IPS-18a (cell line): ENCODE measurements around the gene SMIM14.
"Not testable (repeated sequence)": the region's sequence is repeated elsewhere in the genome, so short reads cannot be mapped to it uniquely, and the experiment has no call there.

Experiments used
- H3K27ac ChIP-seq: one replicate; pipeline ENCODE4 v1.5.1; 2013; ENCODE audit warnings: low read length
- H3K27me3 ChIP-seq: one replicate; pipeline ENCODE4 v1.6.1; 2013; ENCODE audit warnings: mild to moderate bottlenecking, low read length; ENCODE audit not compliant: control insufficient read depth, insufficient read depth
- H3K36me3 ChIP-seq: one replicate; pipeline ENCODE4 v1.6.1; 2013; ENCODE audit warnings: low read depth, low read length; ENCODE audit not compliant: control insufficient read depth
- H3K4me1 ChIP-seq: one replicate; pipeline ENCODE4 v1.6.1; 2013; ENCODE audit warnings: low read depth, low read length; ENCODE audit not compliant: control insufficient read depth
- H3K4me3 ChIP-seq: one replicate; pipeline ENCODE4 v1.5.1; 2013; ENCODE audit warnings: low read length
- H3K9ac ChIP-seq: one replicate; pipeline ENCODE4 v1.6.1; 2013; ENCODE audit warnings: mild to moderate bottlenecking, low read length, moderate library complexity
- H3K9me3 ChIP-seq: one replicate; pipeline ENCODE4 v1.6.1; 2013; ENCODE audit warnings: low read depth, low read length; ENCODE audit not compliant: control insufficient read depth

SMIM14 gene

DNA sequence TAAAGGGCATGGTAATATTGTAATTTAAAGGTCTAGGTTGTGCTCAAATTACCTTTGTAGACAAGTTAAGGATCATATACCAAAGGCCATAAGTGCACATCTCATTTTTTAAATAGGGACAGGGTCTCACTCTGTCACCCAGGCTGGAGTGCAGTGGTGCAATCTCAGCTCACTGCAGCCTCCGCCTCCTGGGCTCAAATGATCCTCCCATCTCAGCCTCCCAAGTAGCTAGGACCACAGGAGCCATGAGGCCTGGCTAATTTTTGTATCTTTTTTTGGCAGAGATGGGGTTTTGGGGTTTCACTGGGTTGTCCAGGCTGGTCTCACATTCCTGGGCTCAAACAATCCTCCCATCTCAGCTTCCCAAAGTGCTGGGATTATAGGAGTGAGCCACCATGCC is 124.4 kb downstream of the SMIM14 start:
- not testable (repeated sequence) for H3K27ac ChIP-seq, H3K4me3 ChIP-seq, H3K27me3 ChIP-seq, H3K4me1 ChIP-seq, H3K9ac ChIP-seq, H3K9me3 ChIP-seq
- peaks cover 47% of the 10 kb centered on the region for H3K36me3 ChIP-seq

GRCh38 chr4:39510348-39510929 is 128.2 kb downstream of the SMIM14 start:
- H3K4me3 ChIP-seq = no peak overlapping the region
- H3K9ac ChIP-seq = no peak overlapping the region
- H3K27me3 ChIP-seq = no peaks in the 10 kb centered on the region
- no peaks in the 10 kb centered on the region for H3K9me3 ChIP-seq
- H3K4me1 ChIP-seq = no peaks in the 10 kb centered on the region
- H3K36me3 ChIP-seq = peaks cover 74% of the 10 kb centered on the region
- no peak overlapping the region for H3K27ac ChIP-seq

GRCh38 chr4:39505581-39505980 is 133.1 kb downstream of the SMIM14 start:
- Histone ChIP-seq H3K4me1 (no peaks in the 10 kb centered on the region), H3K4me3 (no peak overlapping the region), H3K36me3 (peaks cover 86% of the 10 kb centered on the region), H3K9ac (no peak overlapping the region), H3K27ac (no peak overlapping the region), H3K9me3 (no peaks in the 10 kb centered on the region), H3K27me3 (no peaks in the 10 kb centered on the region)

- Histone ChIP-seq H3K27me3 (no peaks in the 10 kb centered on the region), H3K27ac (no peak overlapping the region), H3K9me3 (no peaks in the 10 kb centered on the region), H3K36me3 (peaks cover 77% of the 10 kb centered on the region), H3K9ac (no peak overlapping the region), H3K4me1 (no peaks in the 10 kb centered on the region), H3K4me3 (no peak overlapping the region)
These were observed 134.1 kb downstream of the SMIM14 start for GRCh38 chr4:39504538-39504937.

GRCh38 chr4:39502664-39503035 is 136.0 kb downstream of the SMIM14 start:
- not testable (repeated sequence) for H3K27ac ChIP-seq, H3K4me3 ChIP-seq, H3K27me3 ChIP-seq, H3K9ac ChIP-seq, H3K9me3 ChIP-seq, H3K4me1 ChIP-seq
- H3K36me3 ChIP-seq = peaks cover 63% of the 10 kb centered on the region

- H3K36me3 ChIP-seq = peaks cover 58% of the 10 kb centered on the region
- H3K9ac ChIP-seq = no peak overlapping the region
- H3K4me3 ChIP-seq = no peak overlapping the region
- no peak overlapping the region for H3K27ac ChIP-seq
- no peaks in the 10 kb centered on the region for H3K9me3 ChIP-seq
- H3K4me1 ChIP-seq = no peaks in the 10 kb centered on the region
- no peaks in the 10 kb centered on the region for H3K27me3 ChIP-seq
These were observed 136.5 kb downstream of the SMIM14 start for GRCh38 chr4:39502019-39502663.

DNA sequence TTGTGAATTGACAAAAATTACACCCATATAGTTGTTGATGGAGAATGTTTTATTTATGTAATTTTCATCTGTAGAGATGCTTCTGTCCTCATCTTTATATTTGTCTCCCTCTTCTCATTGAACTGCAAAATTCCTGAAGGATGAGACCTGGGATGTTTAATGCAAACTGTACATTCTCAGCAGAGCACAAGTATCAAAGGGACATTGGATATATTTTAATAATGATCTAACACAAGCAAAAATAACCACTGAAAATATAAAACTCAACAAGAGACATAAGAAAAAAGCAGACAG is 140.0 kb downstream of the SMIM14 start:
- H3K27me3 ChIP-seq = no peaks in the 10 kb centered on the region
- H3K4me3 ChIP-seq = no peak overlapping the region
- no peaks in the 10 kb centered on the region for H3K4me1 ChIP-seq
- no peaks in the 10 kb centered on the region for H3K9me3 ChIP-seq
- H3K9ac ChIP-seq = no peak overlapping the region
- H3K36me3 ChIP-seq = peaks cover 24% of the 10 kb centered on the region
- H3K27ac ChIP-seq = no peak overlapping the region

DNA sequence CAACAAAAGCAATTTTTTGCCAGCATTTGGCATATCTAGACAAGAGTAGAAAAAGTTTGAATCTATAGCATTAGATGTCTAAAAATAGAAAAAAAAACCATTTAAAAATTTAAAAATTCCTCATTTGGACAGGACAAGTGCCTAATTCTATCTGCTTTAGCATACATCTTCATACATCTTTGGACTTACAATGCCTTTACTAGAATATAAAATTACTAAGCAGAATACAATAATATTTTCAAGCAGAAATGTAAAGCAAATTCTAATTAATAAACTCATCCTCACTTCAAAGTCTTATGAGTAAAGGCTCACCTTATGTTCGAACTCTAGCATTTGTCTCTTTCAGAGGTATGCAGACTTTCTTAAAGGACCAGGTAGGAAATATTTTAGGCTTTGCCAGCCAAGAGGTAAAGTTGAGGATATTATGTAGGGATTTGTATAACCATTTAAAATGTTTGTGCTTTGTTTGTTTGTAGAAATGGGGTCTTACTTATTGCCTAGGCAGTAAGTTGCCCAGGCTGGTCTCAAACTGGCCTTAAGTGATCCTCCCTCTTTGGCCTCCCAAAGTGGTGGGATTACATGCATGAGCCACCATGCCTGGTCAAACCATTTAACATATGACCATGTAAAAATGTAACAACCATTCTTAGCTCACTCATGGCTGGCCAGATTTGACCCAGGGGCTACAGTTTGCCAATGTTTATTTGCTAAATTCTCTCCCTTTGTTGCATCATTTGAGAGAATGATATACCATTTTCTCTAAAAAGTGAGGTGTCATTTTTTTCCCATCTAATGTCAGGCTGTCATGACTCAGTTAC is 140.5 kb downstream of the SMIM14 start:
- Histone ChIP-seq H3K27ac (no peak overlapping the region), H3K27me3 (no peaks in the 10 kb centered on the region), H3K4me1 (no peaks in the 10 kb centered on the region), H3K9me3 (no peaks in the 10 kb centered on the region), H3K36me3 (peaks cover 18% of the 10 kb centered on the region), H3K4me3 (no peak overlapping the region), H3K9ac (no peak overlapping the region)
